Fibroblast of skin of scalp (primary cell): ENCODE measurements around the gene FBXO44. TPM values are rescaled to one million over a fixed set of nuclear protein-coding genes. Genes with fewer than 3 reads are reported as not detected.
A peak's percentile ranks its signal among the peaks of the same experiment; 100 is the strongest.
"Not testable (repeated sequence)": the region's sequence is repeated elsewhere in the genome, so short reads cannot be mapped to it uniquely, and the experiment has no call there.

Experiments
- DNase-seq: peaks from one replicate; pipeline ENCODE4 v3.0.0-alpha.2; 2013
- polyA plus RNA-seq, 2 experiments: library from polyadenylated mRNA; unstranded; fragments of 120-200 nt; gene quantifications; one replicate each; pipeline ENCODE4 v1.2.1, GENCODE V29; 2013; ENCODE audit not compliant: insufficient read length in 2 of 2

The FBXO44 gene
- 20.2 TPM for polyA plus RNA-seq (2013, experiment 1 of 2; ENCODE audit: insufficient read length)
- polyA plus RNA-seq (2013, experiment 2 of 2; ENCODE audit: insufficient read length), result 18.6 TPM

- DNase-seq, result peak; percentile 11
Observed at GRCh38 chr1:11654137-11654938, at the start of gene FBXO44, which contains the start of gene FBXO2. Gene FBXO44 (plus strand): TSS chr1:11654877. CDS start chr1:11655836, 959 bp downstream. Gene FBXO2 (minus strand): TSS chr1:11654429. CDS start chr1:11654340, 89 bp downstream.

GRCh38 chr1:11606775-11607174, 47.9 kb upstream of the FBXO44 start:
- no peak for DNase-seq

GRCh38 chr1:11608596-11609130, 46.0 kb upstream of the FBXO44 start:
- not testable (repeated sequence) for DNase-seq

GRCh38 chr1:11609378-11609777, 45.3 kb upstream of the FBXO44 start:
- DNase-seq, result not testable (repeated sequence)

GRCh38 chr1:11610629-11611180, 44.0 kb upstream of the FBXO44 start:
- DNase-seq, result no peak

- DNase-seq, result no peak
Observed at GRCh38 chr1:11611638-11612327, 42.9 kb upstream of the FBXO44 start.

GRCh38 chr1:11613347-11613746, 41.3 kb upstream of the FBXO44 start:
- no peak for DNase-seq

- DNase-seq, result no peak
Observed at GRCh38 chr1:11615090-11615489, 39.6 kb upstream of the FBXO44 start.

GRCh38 chr1:11616766-11617165, 37.9 kb upstream of the FBXO44 start:
- DNase-seq, result no peak

GRCh38 chr1:11617314-11617713, 37.4 kb upstream of the FBXO44 start:
- DNase-seq, result no peak

- no peak for DNase-seq
Observed at GRCh38 chr1:11617741-11618140, 36.9 kb upstream of the FBXO44 start.

GRCh38 chr1:11620405-11620804, 34.3 kb upstream of the FBXO44 start:
- no peak for DNase-seq

- DNase-seq, result no peak
Observed at GRCh38 chr1:11620924-11621323, 33.8 kb upstream of the FBXO44 start.

GRCh38 chr1:11622398-11622797, 32.3 kb upstream of the FBXO44 start:
- DNase-seq, result no peak

GRCh38 chr1:11623702-11624101, 31.0 kb upstream of the FBXO44 start:
- DNase-seq, result no peak

- no peak for DNase-seq
Observed at GRCh38 chr1:11626551-11626950, 28.1 kb upstream of the FBXO44 start.

- DNase-seq, result no peak
Observed at GRCh38 chr1:11628767-11629166, 25.9 kb upstream of the FBXO44 start.

GRCh38 chr1:11629184-11630016, 25.3 kb upstream of the FBXO44 start:
- DNase-seq, result no peak

GRCh38 chr1:11634365-11635192, 20.1 kb upstream of the FBXO44 start:
- DNase-seq, result no peak

GRCh38 chr1:11638121-11638520, 16.6 kb upstream of the FBXO44 start:
- DNase-seq, result no peak

- DNase-seq, result no peak
Observed at GRCh38 chr1:11639372-11639771, 15.3 kb upstream of the FBXO44 start.
